ENCODE results near the gene SKAP1. TPM values are rescaled to one million over a fixed set of nuclear protein-coding genes. Genes with fewer than 3 reads are reported as not detected.

SKAP1 gene
- total RNA-seq, 4 donors from 2014 or later, result 0.93 to 1.9 (median 1.1) TPM; not detected in 1

GRCh38 chr17:48439875-48440505 is 10.0 kb upstream of the SKAP1 start:
- DNase-seq (ENCODE audit: low spot score) (no peak), ATAC-seq (ENCODE audit: low FRiP score) (no peak)
- no peak for TF ChIP-seq CTCF (IDR thresholded peaks at IDR 0.05)

GRCh38 chr17:48439110-48439850 is 9.3 kb upstream of the SKAP1 start:
- ATAC-seq (ENCODE audit: low FRiP score) (no peak), DNase-seq (ENCODE audit: low spot score) (no peak)
- no peak for TF ChIP-seq CTCF (IDR thresholded peaks at IDR 0.05)

GRCh38 chr17:48438516-48439061 is 8.6 kb upstream of the SKAP1 start:
- DNase-seq (ENCODE audit: low spot score) (no peak), ATAC-seq (ENCODE audit: low FRiP score) (no peak)
- no peak for TF ChIP-seq CTCF (IDR thresholded peaks at IDR 0.05)

- TF ChIP-seq CTCF (IDR thresholded peaks at IDR 0.05), result no peak
- no peak for ATAC-seq (ENCODE audit: low FRiP score)
- no peak for DNase-seq (ENCODE audit: low spot score)
Measured at GRCh38 chr17:48433896-48434295, 3.9 kb upstream of the SKAP1 start.

- TF ChIP-seq CTCF (IDR thresholded peaks at IDR 0.05), result no peak
- DNase-seq (ENCODE audit: low spot score), result no peak
- no peak for ATAC-seq (ENCODE audit: low FRiP score)
Measured at GRCh38 chr17:48432820-48433775, 3.1 kb upstream of the SKAP1 start.

- DNase-seq (ENCODE audit: low spot score) (no peak), ATAC-seq (ENCODE audit: low FRiP score) (no peak)
- no peak for TF ChIP-seq CTCF (IDR thresholded peaks at IDR 0.05)
Measured at GRCh38 chr17:48429156-48429555, 858 bp downstream of the SKAP1 start.

Measured in omental fat pad (tissue), 4 donors.